Stimulated activated CD4-positive, alpha-beta T cell treated with anti-CD3 and anti-CD28 coated beads, Interleukin-1b, Interleukin-23, amount 100 ng/mL, for 4 hours (primary cell): ENCODE results near the gene ZNF236.
A peak's percentile ranks its signal among the peaks of the same experiment; 100 is the strongest.

Source experiments
- DNase-seq, 2 donors: peaks; one replicate each; pipeline ENCODE4 v3.0.0-alpha.2; 2020; ENCODE audit warnings: low read depth in 2 of 2

ZNF236 gene

GRCh38 chr18:76972846-76973519 is 150.6 kb downstream of the ZNF236 start:
- no peak for DNase-seq

DNA sequence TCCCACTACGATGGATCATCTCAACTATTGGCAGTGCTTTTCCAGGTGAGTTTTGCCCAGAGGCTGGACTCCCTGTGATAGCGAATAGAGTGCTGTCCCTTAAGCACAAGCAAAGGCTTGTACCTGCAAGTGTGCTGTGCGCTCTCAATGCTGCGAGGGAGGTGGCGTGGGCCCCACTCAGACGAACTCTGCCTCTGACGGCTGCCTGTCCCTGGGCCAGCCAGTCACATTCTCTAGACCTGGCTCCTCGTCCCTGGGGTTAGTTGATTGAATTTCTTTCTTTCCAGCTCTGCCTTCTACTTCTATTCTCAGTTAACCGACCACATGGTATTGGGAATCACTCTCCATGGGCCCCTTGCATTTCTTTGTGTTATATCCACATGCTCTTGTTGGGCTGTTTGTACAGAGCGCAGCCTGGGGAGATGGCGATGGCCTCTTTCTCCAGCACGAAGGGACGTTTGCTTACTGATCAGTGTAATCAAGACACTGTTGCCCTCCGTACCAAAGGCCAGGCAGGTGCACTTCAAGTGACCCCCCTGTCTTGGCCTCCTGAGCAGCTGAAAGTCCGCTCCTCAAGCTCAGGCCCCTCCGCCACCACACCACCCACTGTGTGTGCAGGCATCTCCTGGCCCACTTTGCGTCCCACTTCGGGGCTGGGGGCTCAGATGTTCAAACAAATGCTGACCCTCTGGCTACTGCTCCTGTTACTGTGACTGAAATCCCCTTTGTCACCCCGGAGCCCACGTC is 151.3 kb downstream of the ZNF236 start:
- no peak for DNase-seq

GRCh38 chr18:76974386-76974785 is 152.0 kb downstream of the ZNF236 start:
- no peak for DNase-seq

- no peak for DNase-seq
Measured at GRCh38 chr18:76975577-76976110, 153.3 kb downstream of the ZNF236 start.

DNA sequence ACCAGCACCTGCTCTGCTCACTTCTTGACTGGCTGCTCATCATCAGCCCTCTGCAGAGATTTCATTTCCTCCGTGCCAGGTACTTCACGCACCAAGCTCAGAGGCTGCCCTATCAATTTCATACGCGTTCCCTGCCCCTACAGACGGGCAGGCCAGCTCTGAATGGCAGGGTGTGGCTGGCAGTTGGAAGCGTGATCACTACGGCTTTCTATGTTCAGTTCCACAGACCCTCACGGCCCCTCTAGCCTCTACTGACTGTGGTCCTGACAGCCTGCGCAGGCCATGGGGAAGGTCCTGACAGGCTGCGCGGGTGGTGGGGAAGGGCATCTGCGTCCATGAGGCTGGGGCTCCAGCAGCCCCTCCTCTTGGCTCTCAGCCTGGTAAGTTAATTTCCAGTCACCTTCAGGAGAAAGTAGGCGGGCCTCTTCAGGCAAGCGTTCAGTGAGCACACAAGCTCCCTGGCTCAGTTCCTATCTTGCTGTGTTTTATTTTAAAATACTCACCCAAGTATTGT is 154.8 kb downstream of the ZNF236 start:
- no peak for DNase-seq

DNA sequence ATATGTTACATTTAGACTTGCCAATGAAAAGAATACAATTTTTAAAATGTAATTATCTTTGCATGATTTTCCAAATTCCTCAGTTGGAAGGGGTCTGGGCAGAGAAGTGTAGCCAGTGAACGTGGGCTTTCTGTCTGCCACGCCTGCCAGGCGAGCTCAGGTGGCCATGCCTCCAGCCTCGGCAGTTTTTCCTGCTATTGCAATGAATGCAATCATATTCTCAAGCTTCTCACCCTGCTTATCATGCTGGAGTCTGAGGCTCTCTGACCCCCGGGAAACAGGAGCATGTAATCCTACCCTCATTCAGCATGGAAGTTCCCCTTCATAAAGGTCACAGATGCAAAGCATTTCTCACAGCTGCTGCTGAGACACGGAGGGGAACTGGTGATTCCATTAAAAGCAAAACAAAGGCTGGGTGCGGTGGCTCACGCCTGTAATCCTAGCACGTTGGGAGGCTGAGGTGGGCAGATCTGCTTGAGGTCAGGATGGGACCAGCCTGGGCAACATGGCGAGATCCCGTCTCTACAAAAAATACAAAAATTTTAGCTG is 155.4 kb downstream of the ZNF236 start:
- DNase-seq = no peak

- no peak for DNase-seq
Measured at GRCh38 chr18:76978616-76979015, 156.3 kb downstream of the ZNF236 start.

DNA sequence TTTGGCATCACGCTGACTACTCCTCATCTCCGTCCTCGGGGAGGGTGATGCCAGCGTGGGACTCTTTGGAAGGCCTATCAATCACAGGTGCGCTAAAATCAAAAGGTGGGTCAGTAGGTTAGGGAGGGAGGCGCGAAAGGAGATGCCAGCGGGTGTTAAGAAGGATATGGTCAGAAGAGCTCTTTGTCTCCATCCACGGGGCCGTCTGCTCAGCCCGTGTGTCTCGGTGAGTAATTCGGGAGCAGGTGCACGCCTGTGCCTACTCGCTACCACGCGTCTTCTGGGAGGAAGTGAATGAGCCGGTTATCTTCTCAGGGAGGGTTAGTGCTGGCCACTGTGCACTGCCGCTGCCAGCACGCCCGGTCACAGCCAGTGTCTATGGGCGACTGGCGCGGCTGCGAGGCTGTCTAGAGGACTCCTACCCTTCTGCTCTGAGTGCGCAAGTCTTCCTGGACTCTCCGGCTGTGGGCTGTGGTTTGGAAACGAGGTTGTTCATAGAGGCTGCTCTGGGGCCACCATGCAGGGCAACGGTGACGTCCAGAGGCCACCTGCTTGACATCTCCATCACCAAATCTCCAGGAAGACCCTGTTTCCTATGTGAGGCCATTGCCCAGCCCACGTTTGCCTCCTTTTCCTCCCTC is 156.9 kb downstream of the ZNF236 start:
- no peak for DNase-seq

GRCh38 chr18:76979906-76980305 is 157.5 kb downstream of the ZNF236 start:
- DNase-seq = no peak

GRCh38 chr18:76980663-76981395 is 158.5 kb downstream of the ZNF236 start:
- no peak for DNase-seq

GRCh38 chr18:76981396-76981968 is 159.1 kb downstream of the ZNF236 start:
- no peak for DNase-seq

- no peak for DNase-seq
Measured at GRCh38 chr18:76982038-76982437, 159.7 kb downstream of the ZNF236 start.

DNA sequence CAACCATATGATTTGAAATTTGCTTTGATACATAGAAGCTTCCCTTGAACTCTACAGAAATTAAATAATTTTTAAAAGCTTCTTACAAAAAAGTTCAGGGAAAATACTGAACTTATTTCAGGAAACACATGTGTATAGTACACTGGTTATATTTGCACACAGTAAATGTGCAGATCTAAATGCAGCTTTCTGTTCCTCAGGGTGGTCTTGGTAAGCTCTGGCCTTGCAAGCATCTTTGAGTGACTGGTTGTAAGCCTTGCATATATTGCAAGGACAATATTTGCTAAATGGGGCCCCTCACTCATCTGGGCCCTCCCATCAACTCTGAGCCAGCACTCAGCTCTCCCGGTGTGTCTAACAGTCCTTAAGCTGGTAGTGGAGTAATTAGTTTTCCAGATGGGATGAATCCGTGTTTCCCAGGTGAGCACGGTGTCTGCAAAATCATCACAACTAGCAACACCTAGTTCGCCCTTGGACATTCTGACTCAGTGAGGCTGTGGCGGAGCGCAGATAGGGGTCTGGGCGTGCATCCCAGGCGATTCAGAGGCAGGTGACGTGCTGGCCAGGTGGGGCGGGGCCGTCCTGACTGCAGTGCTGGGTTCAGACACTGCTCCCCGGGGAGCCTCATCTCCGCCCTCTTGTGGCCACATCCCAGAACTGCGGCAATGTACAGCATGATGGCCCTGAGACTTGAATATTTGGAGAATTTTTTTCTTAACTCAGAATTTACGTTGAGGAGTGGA is 160.7 kb downstream of the ZNF236 start:
- DNase-seq = peak; percentile 80 to 84

GRCh38 chr18:76983613-76984051 is 161.3 kb downstream of the ZNF236 start:
- no peak for DNase-seq

GRCh38 chr18:76984193-76985155 is 162.1 kb downstream of the ZNF236 start:
- DNase-seq = no peak

DNA sequence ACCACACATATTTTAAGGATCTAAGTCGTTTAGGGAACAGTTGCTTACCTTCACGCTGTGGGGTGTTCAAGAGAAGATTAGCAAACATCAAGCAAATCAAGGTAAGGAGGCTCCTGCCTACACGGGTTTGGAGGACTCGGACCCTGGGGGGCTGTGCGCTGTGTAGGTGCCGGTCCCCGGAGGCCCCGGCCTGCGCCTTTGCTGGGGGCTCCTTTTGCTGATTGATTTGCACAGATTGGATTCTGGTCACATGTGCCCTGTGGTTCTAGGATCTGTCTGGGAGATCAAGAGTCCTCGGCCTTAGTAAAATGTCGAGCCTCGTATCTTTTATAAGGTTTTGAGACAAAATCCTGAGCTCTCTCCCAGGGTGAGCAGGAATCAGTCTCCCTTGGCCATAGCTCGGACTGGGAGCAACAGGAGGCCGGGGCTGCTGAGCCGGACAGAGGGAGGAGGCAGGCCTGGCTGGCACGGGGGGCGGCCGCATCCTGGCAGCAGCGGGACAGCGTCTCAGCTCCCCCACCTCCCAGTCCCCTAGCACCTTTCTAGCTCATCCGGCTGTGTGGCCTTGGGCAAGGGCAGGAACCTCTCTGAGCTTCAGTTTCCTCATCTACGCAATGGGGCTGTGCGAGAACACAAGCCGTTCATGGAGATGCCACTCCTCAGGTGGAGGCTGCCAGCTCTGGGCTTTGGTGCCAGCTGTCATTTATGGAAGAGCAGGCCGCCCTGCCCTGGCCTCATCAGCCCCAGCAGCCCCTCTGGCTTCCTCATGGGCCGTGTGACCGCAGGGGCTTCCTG is 163.0 kb downstream of the ZNF236 start:
- no peak for DNase-seq

DNA sequence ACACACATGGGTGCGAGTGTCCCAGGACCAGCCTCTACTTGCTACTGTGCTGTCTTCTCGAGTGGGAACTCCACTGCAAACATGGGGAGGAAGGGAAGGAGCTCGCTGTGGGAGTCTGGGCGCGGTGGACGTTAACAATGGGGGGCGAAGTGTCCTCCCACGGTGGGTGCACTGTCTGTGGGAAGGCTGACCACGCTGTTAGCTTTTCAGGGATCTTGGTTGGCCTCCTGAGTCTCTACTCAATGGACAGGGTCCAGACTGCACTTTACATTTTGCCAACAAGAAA is 163.5 kb downstream of the ZNF236 start:
- DNase-seq = no peak

DNA sequence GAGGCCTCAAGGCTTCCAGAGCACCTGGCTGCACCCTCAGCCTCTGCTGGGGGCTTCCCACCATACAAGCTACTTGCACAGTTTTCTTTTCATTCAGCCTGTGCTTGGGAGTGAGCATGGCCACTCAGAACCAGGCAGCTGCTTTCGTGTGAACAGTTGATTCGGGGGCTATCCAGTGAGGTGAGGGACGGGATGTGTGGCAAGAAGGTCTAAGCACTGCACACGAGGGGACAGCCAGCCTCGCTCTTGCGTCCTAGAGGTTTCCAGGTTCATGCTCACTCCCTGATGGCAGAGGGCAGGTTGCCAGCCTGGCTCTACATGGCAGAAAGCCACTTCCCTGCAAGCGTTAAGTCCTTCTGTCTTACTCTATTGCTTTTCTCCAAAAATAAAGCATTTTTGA is 164.0 kb downstream of the ZNF236 start:
- DNase-seq = no peak
